Measurements from ENCODE around the gene LYPD3. TPM values are rescaled to one million over a fixed set of nuclear protein-coding genes. Genes with fewer than 3 reads are reported as not detected.

Gene LYPD3
- total RNA-seq, 2 experiments from 2014 or later: 0.68 to 1.1 TPM

DNA sequence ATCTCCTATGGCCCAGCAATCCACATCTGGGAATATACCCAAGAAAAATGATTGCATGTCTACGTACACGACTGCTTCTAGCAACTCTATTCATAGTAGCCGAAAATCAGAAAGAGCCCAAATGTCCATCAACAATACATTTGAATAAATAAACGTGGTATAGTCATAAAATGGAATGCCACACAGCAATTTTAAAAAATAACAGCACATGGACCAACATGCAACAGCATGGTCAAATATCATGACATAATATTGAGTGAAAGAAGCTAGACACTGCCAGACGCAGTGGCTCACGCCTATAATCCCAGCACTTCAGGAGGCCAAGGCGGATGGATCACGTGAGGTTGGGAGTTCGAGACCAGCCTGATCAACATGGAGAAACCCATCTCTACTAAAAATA lies 34.4 kb downstream of the LYPD3 start:
- H3K36me3 Mint-ChIP-seq (ENCODE audit: low read depth): no peaks in the 10 kb centered on the region
- ATAC-seq (no peak), DNase-seq (no peak)
- no peaks in the 10 kb centered on the region for H3K9me3 Mint-ChIP-seq (ENCODE audit: insufficient read depth)
- CTCF ChIA-PET: interaction anchor here (1.2 to 3.1 kb wide), 3 partner anchors 8 to 88 kb away, joined by 3 to 70 read pairs (median 45); no protein-coding TSS in a partner anchor
- no peak overlapping the region for H3K4me3 Mint-ChIP-seq
- H3K4me1 Mint-ChIP-seq (ENCODE audit: low read depth): peaks cover 14% of the 10 kb centered on the region
- no peaks in the 10 kb centered on the region for H3K27me3 Mint-ChIP-seq (ENCODE audit: low read depth)
- POLR2A ChIA-PET: no interaction called here
- H3K27ac Mint-ChIP-seq: no peak overlapping the region

DNA sequence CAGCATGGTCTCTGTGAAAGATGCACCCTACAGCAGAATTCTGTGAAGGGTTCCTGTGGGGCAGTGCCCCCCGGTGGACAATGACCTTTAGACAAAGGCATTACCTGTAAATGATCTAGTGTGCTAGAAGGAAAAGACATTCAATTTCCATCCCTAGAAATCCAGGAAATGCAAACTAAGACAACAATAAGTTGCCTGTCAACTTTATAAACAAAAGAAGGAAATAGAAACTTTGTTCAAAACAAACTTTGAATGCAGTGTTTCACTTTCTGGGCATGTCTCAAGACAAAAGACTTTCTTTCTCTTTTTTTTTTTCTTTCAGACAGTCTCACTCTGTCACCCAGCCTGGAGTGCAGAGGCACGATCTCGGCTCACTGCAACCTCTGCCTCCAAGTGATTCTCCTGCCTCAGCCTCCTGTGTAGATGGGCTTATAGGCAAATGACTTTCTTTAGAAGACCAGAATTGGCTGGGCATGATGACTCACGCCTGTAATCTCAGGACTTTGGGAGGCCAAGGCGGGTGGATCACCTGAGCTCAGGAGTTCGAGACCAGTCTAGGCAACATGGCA lies 35.2 kb downstream of the LYPD3 start:
- Mint-ChIP-seq H3K27me3 (ENCODE audit: low read depth) (no peaks in the 10 kb centered on the region), H3K4me3 (no peak overlapping the region), H3K4me1 (ENCODE audit: low read depth) (peaks cover 14% of the 10 kb centered on the region), H3K36me3 (ENCODE audit: low read depth) (no peaks in the 10 kb centered on the region), H3K9me3 (ENCODE audit: insufficient read depth) (no peaks in the 10 kb centered on the region), H3K27ac (no peak overlapping the region)
- POLR2A ChIA-PET: no interaction called here
- DNase-seq: peak; percentile 31
- ATAC-seq: no peak
- CTCF ChIA-PET: interaction anchor here (1.2 to 3.1 kb wide), 3 partner anchors 9 to 89 kb away, joined by 3 to 70 read pairs (median 45); no protein-coding TSS in a partner anchor

DNA sequence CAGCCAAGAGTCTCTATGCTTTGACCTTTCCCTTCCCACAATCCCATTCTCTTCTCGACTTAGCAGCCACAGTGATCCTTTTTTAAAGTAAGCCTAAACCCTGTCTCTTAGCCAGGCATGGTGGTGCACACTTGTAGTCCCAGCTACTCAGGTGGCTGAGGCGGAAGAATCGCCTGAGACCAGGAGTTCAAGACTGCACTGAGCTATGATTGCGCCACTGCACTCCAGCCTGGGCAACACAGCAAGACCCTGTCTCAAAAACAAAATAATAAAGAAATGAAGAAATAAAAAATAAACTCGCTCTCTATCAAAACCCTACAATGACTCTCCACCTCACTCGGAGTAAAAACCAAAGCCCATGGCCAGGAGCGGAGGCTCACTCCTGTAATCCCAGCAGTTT lies 36.0 kb downstream of the LYPD3 start:
- ChIA-PET CTCF (interaction anchor here (0.9 to 1.8 kb wide), 4 partner anchors 9 to 90 kb away, joined by 3 to 4 read pairs (median 4); partner anchors contain the start of gene PHLDB3), POLR2A (interaction anchor here (0.6 kb wide), 1 partner anchor 45 kb away, joined by 5 read pairs; no protein-coding TSS in a partner anchor)
- no peaks in the 10 kb centered on the region for H3K27me3 Mint-ChIP-seq (ENCODE audit: low read depth)
- no peak overlapping the region for H3K4me3 Mint-ChIP-seq
- H3K9me3 Mint-ChIP-seq (ENCODE audit: insufficient read depth): no peaks in the 10 kb centered on the region
- peaks cover 14% of the 10 kb centered on the region for H3K4me1 Mint-ChIP-seq (ENCODE audit: low read depth)
- no peak for ATAC-seq
- no peaks in the 10 kb centered on the region for H3K36me3 Mint-ChIP-seq (ENCODE audit: low read depth)
- no peak for DNase-seq
- no peak overlapping the region for H3K27ac Mint-ChIP-seq

DNA sequence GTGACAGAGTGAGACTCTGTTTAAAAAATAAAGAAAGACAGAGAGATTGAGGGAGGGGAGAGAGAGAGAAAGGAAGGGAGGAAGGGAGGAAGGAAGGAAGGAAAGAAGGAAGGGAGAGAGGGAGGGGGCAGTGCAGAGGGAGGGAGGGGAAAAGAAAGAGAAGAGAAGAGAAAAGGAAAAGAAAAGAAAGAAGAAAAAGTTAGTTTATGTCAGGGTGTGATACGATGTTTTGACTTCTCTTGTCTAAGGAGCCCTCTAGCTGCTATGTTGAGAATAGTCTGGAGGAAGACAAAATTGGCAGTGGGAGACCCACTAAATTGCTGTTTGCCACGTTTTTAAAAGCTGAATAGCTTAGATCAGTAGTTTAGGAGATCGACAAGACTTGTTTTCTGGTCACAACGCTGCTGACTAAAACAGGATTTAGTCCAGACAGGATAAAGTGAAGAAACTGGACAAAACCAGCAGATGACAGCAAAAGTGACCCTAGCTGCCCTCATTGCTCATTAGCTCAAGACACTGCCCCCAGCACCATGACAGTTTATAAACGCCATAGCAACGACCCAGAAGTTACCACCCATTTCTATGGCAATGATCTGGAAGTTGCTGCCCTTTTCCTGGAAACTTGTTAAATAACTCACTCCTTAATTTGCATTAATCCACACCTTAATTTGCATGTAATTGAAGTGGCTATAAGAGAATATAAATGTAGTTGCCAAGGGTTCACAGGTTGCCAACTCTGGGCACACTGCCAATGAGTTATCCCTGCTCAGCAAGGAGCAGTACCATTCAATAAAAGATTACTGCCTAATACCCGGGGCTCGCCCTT lies 39.6 kb downstream of the LYPD3 start:
- ChIA-PET POLR2A (no interaction called here), CTCF (interaction anchor here (1.1 to 2.9 kb wide), 9 partner anchors 9 to 95 kb away, joined by 3 to 16 read pairs (median 9); partner anchors contain the start of gene PHLDB3)
- no peak overlapping the region for H3K4me3 Mint-ChIP-seq
- H3K27ac Mint-ChIP-seq: no peak overlapping the region
- ATAC-seq (no peak), DNase-seq (no peak)
- H3K4me1 Mint-ChIP-seq (ENCODE audit: low read depth): peaks cover 4% of the 10 kb centered on the region
- no peaks in the 10 kb centered on the region for H3K9me3 Mint-ChIP-seq (ENCODE audit: insufficient read depth)
- no peaks in the 10 kb centered on the region for H3K36me3 Mint-ChIP-seq (ENCODE audit: low read depth)
- H3K27me3 Mint-ChIP-seq (ENCODE audit: low read depth): peaks cover 2% of the 10 kb centered on the region

DNA sequence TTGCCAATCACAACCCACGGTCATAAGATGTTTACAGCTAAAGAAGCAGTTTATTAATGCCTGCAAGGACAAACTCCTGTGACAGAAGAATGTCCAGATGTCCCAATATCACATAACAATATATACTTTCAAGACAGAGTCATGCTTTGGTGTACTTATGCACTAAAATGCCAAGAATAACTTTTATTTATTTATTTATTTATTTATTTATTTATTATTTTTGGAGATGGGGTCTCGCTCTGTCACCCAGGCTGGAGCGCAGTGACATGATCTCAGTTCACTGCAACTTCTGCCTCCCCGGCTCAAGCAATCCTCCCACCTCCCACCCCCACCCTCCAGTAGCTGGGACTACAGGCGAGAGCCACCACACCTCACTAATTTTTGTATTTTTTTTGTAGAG lies 41.6 kb downstream of the LYPD3 start:
- Mint-ChIP-seq H3K4me1 (ENCODE audit: low read depth) (no peaks in the 10 kb centered on the region), H3K36me3 (ENCODE audit: low read depth) (no peaks in the 10 kb centered on the region), H3K27me3 (ENCODE audit: low read depth) (peaks cover 2% of the 10 kb centered on the region), H3K27ac (no peak overlapping the region), H3K9me3 (ENCODE audit: insufficient read depth) (no peaks in the 10 kb centered on the region), H3K4me3 (no peak overlapping the region)
- CTCF ChIA-PET: no interaction called here
- no peak for DNase-seq
- no peak for ATAC-seq
- POLR2A ChIA-PET: no interaction called here

DNA sequence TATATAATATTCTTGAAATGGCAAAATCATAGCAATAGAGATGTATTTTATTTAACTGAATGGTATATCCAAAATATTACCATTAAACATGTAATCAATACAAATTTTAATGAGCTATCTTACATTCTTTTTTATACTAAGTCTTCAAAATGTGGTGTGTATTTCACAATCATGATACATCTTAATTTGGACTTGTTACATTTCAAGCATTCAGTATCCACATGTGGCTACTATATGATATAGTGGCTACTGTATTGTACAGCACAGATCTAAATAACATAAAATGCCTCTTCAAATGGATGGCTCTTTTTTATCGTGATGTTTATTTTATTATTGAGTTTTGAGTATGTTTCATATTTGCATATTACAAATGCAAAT lies 42.7 kb downstream of the LYPD3 start:
- ChIA-PET POLR2A (no interaction called here), CTCF (interaction anchor here (0.6 kb wide), 1 partner anchor 9 kb away, joined by 5 read pairs; no protein-coding TSS in a partner anchor)
- no peak overlapping the region for H3K27ac Mint-ChIP-seq
- H3K4me1 Mint-ChIP-seq (ENCODE audit: low read depth): no peaks in the 10 kb centered on the region
- H3K4me3 Mint-ChIP-seq: no peak overlapping the region
- H3K9me3 Mint-ChIP-seq (ENCODE audit: insufficient read depth): no peaks in the 10 kb centered on the region
- H3K36me3 Mint-ChIP-seq (ENCODE audit: low read depth): no peaks in the 10 kb centered on the region
- ATAC-seq: no peak
- peaks cover 2% of the 10 kb centered on the region for H3K27me3 Mint-ChIP-seq (ENCODE audit: low read depth)
- DNase-seq: no peak

DNA sequence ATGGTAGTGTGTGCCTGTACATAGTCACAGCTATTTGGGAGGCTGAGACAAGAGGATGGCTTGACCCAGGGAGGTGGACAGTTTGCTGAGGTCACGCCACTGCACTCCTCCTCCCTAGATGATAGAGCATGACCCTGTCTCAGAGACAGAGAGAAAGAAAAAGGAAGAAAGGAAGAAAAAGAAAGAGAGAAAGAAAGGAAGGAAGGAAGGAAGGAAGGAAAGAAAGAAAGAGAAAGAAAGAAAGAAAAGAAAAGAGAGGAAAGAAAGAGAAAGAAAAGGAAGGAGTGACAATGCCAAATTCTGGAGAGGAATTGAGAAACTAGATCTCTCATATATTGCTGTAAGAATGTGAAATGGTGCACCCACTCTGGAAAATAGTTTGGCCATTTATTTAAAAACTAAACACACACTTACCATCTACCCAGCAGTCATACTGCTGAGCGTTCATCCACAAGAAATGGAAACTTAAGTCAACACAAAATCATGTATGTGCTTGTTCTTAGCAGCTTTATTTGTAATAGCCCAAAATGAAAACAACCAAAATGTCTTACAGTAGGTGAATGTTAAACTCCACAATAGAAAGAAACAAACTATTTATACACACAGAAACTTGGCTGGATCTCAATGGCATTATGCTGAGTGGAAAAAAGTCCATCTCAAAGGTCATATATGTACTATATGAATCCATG lies 43.3 kb downstream of the LYPD3 start:
- DNase-seq: no peak
- ATAC-seq: no peak
- CTCF ChIA-PET: interaction anchor here (0.6 kb wide), 1 partner anchor 10 kb away, joined by 5 read pairs; no protein-coding TSS in a partner anchor

DNA sequence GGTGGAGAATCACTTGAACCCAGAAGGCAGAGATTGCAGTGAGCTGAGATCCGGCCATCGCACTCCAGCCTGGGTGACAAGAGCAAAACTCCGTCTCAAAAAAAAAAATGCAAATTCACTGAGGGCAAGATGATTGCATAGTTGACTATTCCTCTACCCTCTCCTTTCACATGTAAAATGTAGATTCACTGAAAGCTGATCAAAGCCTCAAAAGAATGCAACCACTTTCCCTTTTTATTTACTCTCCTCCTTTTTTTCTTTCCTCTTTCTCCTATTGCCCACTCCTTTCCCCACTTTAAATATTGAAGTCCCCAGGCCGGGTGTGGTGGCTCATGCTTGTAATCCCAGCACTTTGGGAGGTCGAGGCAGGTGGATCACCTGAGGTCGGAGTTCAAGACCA lies 44.5 kb downstream of the LYPD3 start:
- ATAC-seq (no peak), DNase-seq (no peak)
- Mint-ChIP-seq H3K36me3 (ENCODE audit: low read depth) (no peaks in the 10 kb centered on the region), H3K27ac (no peak overlapping the region), H3K4me3 (no peak overlapping the region), H3K27me3 (ENCODE audit: low read depth) (peaks cover 2% of the 10 kb centered on the region), H3K9me3 (ENCODE audit: insufficient read depth) (no peaks in the 10 kb centered on the region), H3K4me1 (ENCODE audit: low read depth) (no peaks in the 10 kb centered on the region)
- POLR2A ChIA-PET: no interaction called here
- CTCF ChIA-PET: interaction anchor here (0.7 kb wide), 1 partner anchor 12 kb away, joined by 3 read pairs; no protein-coding TSS in a partner anchor

More for the DNA sequence above, 43.3 kb downstream of the LYPD3 start:
- POLR2A ChIA-PET: no interaction called here
- Mint-ChIP-seq H3K27me3 (ENCODE audit: low read depth) (peaks cover 2% of the 10 kb centered on the region), H3K27ac (no peak overlapping the region), H3K4me1 (ENCODE audit: low read depth) (no peaks in the 10 kb centered on the region), H3K36me3 (ENCODE audit: low read depth) (no peaks in the 10 kb centered on the region), H3K4me3 (no peak overlapping the region), H3K9me3 (ENCODE audit: insufficient read depth) (no peaks in the 10 kb centered on the region)

DNA sequence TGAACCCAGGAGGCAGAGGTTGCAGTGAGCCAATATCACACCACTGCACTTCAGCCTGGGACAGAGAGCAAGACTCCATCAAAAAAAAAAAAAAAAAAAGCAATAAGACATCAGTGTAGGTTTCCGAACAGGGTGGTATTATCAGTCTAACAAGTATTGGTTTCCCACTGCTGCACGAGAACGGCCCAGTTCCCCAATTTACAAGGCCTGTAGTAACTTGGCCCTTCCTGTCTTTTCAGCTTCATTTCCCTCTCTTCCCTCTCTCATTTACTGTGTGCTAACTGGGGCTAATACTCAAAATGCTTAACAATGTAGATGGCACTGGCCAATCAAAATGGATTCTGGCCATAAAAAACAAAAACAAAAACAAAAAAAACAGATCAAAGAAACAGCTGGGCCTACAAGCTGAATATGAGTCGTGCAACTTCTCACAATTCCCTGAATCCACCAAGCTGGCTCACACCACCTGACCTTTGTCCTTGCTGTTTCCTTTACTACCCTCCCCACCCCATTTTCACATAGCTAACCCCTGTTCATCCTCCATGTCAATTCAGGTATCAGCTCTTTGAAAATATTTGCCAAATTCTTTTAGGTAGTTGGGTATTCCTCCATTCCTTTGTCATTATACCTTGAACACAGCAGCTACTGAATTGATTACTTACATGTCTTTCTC lies 48.3 kb downstream of the LYPD3 start:
- Mint-ChIP-seq H3K27me3 (ENCODE audit: low read depth) (peaks cover 2% of the 10 kb centered on the region), H3K4me3 (no peak overlapping the region), H3K27ac (no peak overlapping the region), H3K36me3 (ENCODE audit: low read depth) (no peaks in the 10 kb centered on the region), H3K4me1 (ENCODE audit: low read depth) (no peaks in the 10 kb centered on the region), H3K9me3 (ENCODE audit: insufficient read depth) (no peaks in the 10 kb centered on the region)
- CTCF ChIA-PET: interaction anchor here (1.7 to 1.8 kb wide), 2 partner anchors 9 to 16 kb away, joined by 4 to 9 read pairs; no protein-coding TSS in a partner anchor
- ATAC-seq: no peak
- DNase-seq: no peak
- POLR2A ChIA-PET: no interaction called here

DNA sequence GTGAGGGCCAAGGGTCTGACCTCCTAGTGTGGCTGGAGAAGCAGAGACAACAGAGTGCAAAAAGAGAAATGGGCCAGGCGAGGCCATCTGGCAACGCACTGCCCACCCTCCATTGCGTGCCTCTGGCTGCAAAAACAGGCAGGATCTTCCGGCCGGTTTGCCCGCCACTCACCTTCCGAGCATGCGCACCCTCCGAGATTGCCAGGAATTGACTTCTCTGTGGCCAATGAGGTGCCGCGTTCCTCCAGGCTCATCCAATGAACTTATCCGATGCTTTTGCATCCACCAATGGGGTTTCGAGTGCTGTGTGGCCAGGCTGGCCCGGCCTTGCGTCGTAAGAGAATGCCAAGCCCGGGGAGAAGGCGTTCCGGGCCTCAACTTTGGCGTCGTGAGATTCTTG lies 50.9 kb downstream of the LYPD3 start, which contains the start of gene TEX101:
TEX101 (plus strand) TSS at position 337 of the 400 bp plus-strand sequence. CDS start 1,030 bp downstream, outside the sequence.
- H3K27me3 Mint-ChIP-seq (ENCODE audit: low read depth): no peaks in the 10 kb centered on the region
- DNase-seq: no peak
- ATAC-seq: no peak
- no peaks in the 10 kb centered on the region for H3K36me3 Mint-ChIP-seq (ENCODE audit: low read depth)
- no peaks in the 10 kb centered on the region for H3K4me1 Mint-ChIP-seq (ENCODE audit: low read depth)
- ChIA-PET POLR2A (no interaction called here), CTCF (interaction anchor here (1.3 kb wide), 1 partner anchor 18 kb away, joined by 3 read pairs; no protein-coding TSS in a partner anchor)
- no peak within 1 kb of the TSS for H3K27ac Mint-ChIP-seq
- no peak within 1 kb of the TSS for H3K4me3 Mint-ChIP-seq
- H3K9me3 Mint-ChIP-seq (ENCODE audit: insufficient read depth): no peaks in the 10 kb centered on the region

DNA sequence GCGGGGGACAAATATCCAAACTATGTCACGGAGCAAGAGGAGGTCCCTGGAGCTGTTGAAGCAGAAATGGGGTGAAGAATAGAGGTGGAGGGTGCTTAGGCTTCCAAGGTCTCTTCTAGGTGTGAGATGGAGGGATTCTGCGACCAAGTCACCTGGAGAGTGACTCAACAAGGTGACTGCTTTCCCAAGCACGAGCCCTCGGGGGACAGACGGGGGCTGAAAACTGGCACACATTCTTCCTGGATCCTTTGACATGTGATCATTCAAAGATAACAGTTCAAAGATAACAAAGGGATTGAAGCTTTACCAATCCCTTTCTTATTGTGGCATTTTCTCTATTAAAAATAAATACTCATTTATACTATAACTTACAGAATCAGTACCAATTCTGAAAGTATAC lies 53.0 kb downstream of the LYPD3 start:
- CTCF ChIA-PET: no interaction called here

More for the DNA sequence above, 53.0 kb downstream of the LYPD3 start:
- H3K27ac Mint-ChIP-seq: no peak overlapping the region
- ATAC-seq (no peak), DNase-seq (no peak)
- no peaks in the 10 kb centered on the region for H3K4me1 Mint-ChIP-seq (ENCODE audit: low read depth)
- no peaks in the 10 kb centered on the region for H3K36me3 Mint-ChIP-seq (ENCODE audit: low read depth)
- POLR2A ChIA-PET: no interaction called here
- no peaks in the 10 kb centered on the region for H3K27me3 Mint-ChIP-seq (ENCODE audit: low read depth)
- no peaks in the 10 kb centered on the region for H3K9me3 Mint-ChIP-seq (ENCODE audit: insufficient read depth)
- H3K4me3 Mint-ChIP-seq: no peak overlapping the region
